ENCODE results near the gene ZNF490.
A peak's percentile ranks its signal among the peaks of the same experiment; 100 is the strongest.
"Not testable (repeated sequence)": the region's sequence is repeated elsewhere in the genome, so short reads cannot be mapped to it uniquely, and the experiment has no call there.

ZNF490 gene

DNA sequence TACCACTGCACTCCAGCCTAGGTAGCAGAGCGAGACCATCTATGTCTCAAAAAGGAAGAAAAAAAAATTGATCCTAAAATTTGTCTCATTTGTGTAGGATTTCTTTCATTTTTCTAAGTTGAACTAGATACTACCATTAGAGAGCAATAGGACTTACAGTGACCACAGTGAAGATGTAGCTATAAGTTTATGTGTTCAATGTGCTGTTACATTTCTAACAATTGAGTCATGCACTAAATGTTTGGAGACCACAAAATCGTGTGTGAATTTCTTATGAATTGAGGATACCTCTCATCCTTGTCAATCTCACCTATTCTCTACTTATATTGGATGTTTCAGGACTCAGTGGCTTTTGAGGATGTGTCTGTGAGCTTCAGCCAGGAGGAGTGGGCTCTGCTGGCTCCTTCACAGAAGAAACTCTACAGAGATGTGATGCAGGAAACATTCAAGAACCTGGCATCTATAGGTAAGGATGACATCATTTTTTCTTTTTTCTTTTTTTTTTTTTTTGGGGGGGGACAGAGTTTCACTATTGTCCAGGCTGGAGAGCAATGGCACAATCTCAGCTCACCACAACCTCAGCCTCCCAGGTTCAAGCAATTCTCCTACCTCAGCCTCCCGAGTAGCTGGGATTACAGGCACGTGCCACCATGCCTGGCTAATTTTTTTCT lies 12.9 kb upstream of the ZNF490 start:
- no peak for DNase-seq (ENCODE audit: low read depth in 2 of 3, low spot score in 1 of 3)

DNA sequence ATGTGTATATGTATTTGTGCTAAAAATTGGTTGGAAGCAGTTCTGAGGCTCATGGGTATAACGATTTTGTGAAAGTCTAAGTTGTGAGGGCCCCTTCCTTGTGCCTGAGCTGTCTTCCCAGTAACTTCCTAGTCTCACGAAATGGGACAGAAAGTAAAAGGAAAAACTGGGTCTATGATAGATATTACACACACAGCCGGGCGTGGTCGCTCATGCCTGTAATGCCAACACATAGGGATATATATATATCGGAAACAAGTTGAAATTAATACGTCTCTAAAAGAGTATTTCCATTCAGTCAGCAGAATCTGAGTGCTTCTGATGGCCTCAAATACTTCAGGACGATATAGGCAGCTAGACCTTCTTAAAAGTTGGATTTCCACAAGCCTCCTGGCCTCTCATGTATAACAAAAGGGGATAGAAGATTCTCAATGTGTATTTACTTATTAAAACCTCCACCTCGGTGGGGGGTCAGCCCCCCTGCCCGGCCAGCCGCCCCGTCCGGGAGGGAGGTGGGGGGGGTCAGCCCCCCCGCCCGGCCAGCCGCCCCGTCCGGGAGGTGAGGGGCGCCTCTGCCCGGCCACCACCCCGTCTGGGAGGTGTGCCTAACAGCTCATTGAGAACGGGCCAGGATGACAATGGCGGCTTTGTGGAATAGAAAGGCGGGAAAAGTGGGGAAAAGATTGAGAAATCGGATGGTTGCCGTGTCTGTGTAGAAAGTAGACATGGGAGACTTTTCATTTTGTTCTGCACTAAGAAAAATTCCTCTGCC lies 10.8 kb upstream of the ZNF490 start:
- not testable (repeated sequence) for DNase-seq (ENCODE audit: low read depth in 2 of 3, low spot score in 1 of 3)

DNA sequence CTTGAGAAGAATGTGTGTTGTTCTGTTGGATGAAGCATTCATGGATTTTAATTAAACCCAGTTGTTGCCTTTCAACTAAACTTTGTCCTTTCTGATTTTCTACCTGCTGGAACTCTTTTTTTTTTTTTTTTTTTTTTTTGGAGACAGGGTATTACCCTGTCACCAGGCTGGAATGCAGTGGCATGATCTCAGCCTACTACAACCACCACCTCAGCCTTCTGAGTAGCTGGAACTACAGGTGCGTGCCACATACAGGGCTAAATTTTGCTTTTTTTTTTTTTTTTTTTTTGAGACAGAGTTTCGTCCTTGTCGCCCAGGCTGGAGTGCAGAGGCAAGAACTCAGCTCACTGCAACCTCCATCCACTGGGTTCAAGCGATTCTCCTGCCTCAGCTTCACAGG lies 7.0 kb upstream of the ZNF490 start:
- DNase-seq (ENCODE audit: low read depth in 2 of 3, low spot score in 1 of 3), result no peak

DNA sequence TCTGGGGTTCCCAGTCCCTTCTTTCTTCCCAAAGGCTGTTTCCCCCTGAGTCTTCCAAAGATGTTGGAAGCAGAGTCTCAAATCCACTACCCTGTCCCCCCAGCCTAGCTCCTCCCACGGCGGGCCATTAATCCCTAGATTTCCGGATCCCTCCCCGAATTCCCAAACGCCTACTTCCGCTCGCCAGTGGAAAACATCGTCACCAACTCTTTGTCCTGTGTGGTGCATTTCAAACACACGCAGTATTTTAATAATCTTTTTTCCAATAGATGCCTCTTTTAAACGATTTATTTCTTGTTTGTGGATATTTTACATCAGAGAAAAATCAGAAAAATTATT lies 717 bp upstream of the ZNF490 start:
- no peak for DNase-seq (ENCODE audit: low read depth in 2 of 3, low spot score in 1 of 3)

DNA sequence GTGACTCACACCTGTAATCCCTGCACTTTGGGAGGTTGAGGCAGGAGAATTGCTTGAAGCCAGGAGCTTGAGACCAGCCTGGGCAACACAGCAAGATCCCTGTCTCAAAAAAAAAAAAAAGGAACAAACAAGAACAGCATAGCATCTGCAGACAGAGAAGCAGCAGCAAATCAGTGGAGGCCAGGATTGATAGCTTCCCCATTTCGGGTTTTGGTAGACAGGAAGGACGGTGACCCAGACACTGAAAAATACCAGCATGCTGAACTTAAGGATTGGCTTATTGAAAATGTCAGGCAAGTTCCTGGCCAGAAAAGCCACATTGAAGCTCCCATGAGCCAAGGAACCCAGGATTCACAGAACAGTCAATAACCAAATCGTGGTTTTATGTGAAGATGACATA lies 3.0 kb downstream of the ZNF490 start:
- DNase-seq (ENCODE audit: low read depth in 2 of 3, low spot score in 1 of 3), result no peak

DNA sequence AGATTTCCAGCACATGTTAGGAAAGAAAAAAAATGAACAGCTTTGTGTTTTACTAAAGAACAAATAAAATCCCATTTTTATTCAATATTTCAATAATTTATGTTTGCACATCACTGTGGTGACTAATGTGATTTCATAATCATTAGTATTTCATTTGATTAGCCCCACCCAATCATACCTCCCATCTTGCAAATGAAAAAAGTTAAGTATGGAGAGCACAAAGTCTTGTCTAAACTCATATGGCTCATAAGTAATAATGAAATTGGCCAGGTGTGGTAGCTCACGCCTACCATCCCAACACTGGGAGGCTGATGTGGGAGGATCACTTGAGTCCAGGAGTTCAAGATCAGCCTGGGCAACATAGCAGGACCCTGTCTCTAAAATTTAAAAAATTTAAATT lies 3.8 kb downstream of the ZNF490 start:
- no peak for DNase-seq (ENCODE audit: low read depth in 2 of 3, low spot score in 1 of 3)

DNA sequence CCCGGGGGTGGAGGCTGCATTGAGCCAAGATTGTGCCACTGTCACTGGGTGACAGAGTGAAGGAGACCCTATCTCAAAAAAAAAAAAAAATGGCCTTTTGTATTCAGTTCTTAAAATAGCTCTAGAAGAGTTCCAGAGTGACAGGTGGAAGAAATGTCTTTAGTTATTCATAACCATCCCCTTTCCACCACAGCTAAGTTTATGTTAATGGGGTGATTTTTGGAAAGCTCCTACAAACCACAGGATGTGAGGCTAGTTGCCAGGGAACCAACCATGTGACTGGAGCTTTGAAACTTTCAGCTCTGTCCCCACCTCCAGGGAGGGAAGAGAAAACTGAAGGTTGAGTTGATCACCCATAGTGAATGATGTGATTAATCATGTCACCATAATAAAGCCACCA lies 6.9 kb downstream of the ZNF490 start:
- peak; percentile 41 to 52 (median 44) for DNase-seq (ENCODE audit: low read depth in 2 of 3, low spot score in 1 of 3)

DNA sequence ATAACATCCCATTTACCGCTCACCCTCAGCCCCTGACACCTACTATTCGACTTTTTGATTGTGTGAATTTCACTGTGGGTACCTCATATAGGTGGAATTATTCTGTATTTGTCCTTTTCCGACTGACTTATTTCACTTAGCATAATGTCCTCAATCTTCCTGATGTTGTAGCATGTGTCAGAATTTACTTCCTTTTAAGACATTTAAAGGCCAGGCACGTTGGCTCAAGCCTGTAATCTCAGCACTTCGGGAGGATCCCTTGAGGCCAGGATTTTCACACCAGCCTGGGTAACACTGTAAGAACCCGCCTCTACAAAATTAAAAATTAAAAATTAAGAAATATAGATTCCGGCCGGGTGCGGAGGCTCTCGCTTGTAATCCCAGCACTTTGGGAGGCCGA lies 13.0 kb downstream of the ZNF490 start:
- no peak for DNase-seq (ENCODE audit: low read depth in 2 of 3, low spot score in 1 of 3)

DNA sequence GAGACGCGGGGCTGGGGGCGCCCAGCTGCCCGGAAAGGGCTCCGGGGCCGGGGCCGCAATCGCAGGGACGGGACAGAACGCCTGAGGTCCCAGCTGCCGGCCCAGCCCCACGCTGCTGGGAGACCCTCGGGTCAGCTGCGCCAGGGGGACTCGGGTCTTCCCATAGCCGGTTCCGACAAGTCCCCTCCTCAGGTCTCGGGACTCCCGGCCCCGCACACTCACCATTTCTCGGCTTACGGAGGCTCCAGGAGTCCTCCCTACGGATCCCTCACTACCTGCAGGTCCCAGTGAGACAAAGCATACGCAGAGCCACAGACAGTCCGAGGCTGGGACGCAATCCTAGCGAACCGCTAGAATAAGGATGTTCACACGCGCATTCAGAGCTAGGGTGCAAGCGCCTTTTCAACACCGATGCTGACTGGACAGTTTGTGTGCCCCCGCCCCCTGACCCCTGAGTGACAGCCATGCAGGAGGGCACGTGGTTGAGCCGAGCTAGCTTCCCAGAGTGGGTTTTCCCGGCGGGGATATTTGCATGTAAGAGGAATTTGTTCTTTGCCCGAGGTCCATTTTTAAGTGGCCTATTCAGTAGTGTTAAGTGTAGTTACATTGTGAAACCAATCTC lies 13.6 kb downstream of the ZNF490 start:
- no peak for DNase-seq (ENCODE audit: low read depth in 2 of 3, low spot score in 1 of 3)

DNA sequence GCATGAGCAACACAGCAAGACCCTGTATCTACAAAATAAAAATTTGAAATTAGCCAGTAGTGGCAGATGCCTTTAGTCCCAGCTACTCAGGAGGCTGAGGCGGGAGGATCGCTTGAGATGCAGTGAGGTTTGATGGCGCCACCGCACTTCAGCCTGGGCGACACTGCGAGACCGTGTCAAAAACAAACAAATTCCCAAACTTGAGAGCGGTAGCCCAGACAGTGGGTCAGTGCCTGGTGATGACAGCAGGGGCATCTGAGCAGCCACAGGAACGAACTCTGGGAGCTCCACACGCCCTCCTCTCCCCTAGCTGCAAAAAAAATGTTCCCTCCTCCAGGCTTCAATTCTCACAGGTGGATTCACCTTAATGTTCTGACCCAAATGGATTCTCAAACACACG lies 14.1 kb downstream of the ZNF490 start:
- DNase-seq (ENCODE audit: low read depth in 2 of 3, low spot score in 1 of 3), result no peak

DNA sequence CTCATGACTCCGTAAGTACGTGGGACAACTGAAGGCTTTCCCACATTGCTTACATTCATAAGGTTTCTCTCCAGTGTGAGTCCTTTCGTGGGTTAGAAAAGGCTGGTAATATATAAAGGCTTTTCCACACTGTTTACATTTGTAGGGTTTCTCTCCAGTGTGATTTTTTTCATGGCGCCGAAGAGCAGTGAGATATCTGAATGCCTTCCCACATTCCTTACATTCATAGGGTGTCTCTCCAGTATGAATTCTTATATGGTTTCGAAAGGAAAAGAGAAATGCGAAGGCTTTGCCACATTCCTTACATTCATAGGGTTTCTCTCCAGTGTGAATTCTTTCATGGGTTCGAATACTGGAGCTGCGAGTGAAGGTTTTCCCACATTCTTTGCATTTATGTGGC lies 29.5 kb downstream of the ZNF490 start:
- DNase-seq (ENCODE audit: low read depth in 2 of 3, low spot score in 1 of 3), result no peak

DNA sequence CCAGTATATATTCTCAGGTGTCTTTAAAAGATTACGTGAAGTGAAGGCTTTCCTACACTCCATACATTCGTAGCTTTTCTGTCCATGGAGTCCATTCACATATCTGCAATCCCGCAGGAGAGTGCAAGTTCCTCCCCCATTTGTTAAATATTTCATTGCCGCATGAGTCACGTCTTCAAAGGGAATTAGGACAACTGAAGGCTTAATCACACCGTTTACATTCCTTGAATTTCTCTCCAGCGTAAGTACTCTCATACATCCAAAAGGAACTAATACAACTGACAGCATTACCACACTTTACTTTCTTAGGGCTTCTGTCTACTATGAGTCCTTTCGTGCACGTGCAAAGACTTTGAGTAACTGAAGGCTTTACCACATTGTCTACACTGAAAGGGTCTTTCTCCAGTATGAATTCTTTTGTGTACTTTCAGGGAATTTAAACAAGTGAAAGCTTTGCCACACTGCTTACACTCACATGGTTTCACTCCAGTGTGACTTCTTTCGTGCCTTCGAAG lies 30.4 kb downstream of the ZNF490 start:
- DNase-seq (ENCODE audit: low read depth in 2 of 3, low spot score in 1 of 3), result no peak

DNA sequence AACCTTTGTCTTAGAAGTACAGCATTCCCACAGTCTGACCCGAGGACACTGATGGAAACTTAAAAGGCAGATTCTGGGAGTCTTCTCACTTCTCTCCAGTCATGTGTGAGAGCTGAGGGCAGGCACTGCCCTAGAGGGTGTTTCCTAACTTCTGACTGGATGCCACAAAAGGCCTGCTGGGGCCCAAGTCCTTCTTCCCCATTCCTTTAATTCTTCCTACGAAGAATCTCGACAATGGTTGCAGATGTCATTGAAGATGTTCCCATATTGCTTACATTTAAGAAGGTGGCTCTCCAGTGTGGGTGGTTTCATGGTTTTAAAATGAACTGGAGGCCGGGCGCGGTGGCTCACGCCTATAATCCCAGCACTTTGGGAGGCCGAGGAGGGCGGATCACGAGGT lies 32.0 kb downstream of the ZNF490 start:
- DNase-seq (ENCODE audit: low read depth in 2 of 3, low spot score in 1 of 3), result no peak

DNA sequence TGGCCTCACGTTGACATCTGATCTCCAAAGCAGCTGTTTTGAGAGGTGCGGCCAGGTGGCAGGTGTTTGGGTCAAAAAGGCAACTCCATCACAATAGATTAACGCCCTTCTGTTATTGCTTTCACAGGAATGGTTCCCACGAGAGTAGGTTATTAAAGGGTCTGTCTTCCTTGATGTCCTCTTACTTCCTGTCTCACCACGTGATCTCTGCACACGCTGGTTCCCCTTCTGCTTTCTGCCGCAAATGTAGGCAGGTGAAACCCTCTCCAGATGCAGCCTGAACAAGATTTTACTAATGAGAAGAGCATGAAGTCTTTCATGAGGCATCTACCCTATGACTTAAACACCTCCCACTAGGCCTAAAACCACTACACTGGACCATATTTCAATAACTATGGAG lies 36.6 kb downstream of the ZNF490 start:
- no peak for DNase-seq (ENCODE audit: low read depth in 2 of 3, low spot score in 1 of 3)

DNA sequence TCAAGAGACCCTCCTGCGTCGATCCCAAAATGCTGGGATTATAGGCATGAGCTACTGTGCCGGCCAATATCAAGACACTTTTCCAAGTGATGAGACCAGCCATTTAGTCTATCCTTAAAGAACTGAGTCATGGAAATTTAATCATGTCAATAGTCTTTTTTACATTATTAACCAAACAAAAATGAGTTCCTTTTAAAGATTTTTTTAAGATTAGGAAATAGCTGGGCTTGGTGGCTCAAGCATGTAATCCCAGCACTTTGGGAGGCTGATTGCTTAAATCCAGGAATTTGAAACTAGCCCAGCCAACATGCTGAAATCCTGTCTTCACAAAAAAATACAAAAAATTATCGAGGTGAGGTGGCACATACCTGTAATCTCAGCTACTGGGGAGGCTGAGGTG lies 42.7 kb downstream of the ZNF490 start:
- no peak for DNase-seq (ENCODE audit: low read depth in 2 of 3, low spot score in 1 of 3)

DNA sequence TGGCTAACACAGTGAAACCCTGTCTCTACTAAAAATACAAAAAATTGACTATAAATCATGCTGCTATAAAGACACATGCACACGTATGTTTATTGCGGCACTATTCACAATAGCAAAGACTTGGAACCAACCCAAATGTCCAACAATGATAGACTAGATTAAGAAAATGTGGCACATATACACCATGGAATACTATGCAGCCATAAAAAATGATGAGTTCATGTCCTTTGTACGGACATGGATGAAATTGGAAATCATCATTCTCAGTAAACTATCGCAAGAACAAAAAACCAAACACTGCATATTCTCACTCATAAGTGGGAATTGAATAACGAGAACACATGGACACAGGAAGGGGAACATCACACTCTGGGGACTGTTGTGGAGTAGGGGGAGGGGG lies 44.2 kb downstream of the ZNF490 start:
- DNase-seq (ENCODE audit: low read depth in 2 of 3, low spot score in 1 of 3), result not testable (repeated sequence)

DNA sequence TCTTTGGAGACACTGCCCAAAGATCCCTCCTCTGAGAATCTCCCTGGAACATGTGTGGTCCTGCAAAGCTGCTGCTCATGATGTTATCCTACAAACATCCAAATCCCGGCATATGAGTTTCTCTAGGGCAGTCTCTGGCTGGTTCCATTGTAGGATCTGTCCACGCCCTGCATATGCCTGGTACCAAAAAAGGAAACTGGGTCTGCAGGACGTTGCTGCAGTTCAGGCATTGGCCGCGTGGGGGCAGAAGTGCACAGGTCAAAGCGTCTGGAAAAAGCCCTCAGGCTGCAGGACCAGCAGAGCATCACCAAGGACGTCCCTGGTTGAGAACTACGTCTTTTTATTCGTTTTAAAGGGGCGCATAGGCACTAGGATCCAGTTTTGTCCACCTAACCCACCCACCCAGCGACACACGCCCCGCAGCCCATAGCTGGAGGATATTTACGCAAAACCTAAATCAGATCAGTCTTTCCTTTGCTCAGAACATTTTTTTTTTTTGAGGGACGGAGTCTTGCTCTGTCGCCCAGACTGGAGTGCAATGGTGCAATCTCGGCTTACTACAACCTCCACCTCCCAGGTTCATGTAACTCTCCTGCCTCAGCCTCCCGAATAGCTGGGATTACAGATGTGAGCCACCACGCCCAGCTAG lies 46.5 kb downstream of the ZNF490 start:
- DNase-seq (ENCODE audit: low read depth in 2 of 3, low spot score in 1 of 3), result peak; percentile 87 to 98 (median 88)

DNA sequence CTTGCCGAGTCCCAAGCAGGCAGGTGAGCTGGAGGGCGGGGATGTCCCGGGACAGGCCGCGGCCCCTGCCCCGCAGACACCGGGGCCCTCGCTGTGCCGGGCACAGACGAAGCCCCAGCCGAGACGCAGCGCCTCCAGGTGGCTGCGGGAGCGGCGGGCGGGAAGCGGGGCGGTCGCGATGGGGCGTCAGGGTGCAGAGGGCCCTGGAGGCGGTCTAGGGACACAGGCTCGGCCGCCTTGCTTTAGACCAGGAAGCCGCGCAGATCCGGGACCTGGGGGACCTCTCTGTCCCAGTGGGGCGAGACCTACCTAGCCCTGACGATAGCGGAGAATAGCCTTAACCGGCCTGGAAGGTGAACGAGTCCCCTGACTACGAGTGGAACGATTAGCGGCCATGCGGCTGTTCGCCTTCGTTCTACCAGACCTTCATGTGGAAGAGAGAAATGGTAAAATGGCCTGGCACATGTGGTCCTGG lies 55.1 kb downstream of the ZNF490 start:
- DNase-seq (ENCODE audit: low read depth in 2 of 3, low spot score in 1 of 3), result no peak

DNA sequence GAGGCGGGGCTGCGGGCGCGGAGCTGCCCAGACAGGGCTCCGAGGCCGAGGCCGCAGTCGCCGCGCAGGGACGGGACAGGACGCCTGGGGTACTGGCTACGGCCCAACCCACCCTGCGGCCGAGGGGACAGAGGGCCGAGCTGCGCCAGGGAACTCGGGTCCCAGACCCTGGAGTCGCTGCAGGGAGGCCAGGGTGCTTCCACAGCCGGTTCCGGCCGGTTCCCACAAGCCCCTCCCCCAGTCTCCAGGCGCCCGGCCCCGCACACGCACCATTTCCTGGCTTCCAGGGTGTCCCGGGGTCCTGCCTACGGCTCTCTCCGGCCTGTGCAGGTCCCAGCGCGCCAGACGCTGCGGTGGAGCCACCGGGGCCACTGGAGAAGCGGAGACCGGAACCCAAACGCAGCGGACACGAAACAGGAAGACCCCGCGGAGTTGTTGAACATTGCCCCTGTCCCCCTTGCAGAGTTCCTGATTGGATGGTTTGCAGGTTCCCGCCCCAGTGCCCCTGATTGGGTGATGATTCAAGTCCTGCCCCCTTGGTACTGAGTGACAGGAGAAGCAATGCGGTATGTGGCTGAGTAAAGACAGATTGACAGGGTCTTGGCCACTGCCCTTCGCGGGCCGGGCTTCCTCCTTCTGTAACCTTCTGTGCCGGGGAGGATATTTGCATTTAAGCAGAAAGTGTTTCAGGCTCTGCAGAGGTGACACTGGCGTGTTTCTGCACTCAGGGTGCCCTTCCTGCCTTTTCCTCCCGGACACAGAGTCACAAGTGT lies 59.4 kb downstream of the ZNF490 start, which contains the start of gene ZNF564:
Gene ZNF564 (minus strand): TSS at position 423 of the 773 bp plus-strand sequence. CDS start 150 bp downstream, at position 273.
- DNase-seq (ENCODE audit: low read depth in 2 of 3, low spot score in 1 of 3), result peak; percentile 84 to 88 (median 88)

DNA sequence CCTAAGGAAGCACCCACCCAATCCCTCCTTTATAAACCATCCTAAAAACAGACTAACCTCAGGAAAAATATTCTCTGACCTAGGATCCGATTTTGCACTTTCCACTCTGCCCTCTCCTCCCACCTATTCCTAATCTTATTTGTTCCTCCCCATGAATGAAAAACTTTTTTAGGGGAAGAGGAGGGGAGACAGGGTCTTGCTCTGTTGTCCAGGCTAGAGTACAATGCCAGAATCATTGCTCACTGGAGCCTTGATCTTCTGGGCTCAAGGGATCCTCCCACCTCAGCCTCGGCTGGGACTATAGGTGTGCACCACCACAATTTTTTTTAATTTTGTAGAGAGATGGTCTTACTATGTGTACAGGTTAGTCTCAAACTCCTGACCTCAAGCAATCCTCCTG lies 63.7 kb downstream of the ZNF490 start:
- DNase-seq (ENCODE audit: low read depth in 2 of 3, low spot score in 1 of 3), result no peak

DNA sequence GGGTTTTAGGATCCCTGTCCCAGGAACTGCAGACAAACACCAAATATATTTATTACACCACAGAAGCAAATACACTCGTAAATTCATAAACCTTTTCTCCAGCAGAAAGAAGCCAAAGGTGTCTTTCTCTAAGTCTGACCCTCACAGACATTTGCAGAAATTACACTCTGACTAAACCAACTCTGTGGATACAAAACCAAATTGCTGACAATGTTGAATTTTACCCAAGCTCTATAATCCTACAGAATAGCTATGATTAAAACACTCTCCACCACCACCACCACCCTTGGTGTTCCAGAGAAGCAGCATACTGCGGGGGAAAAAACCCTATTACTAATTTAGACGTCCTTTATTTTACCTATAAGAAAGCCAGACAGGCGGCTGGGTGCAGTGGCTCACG lies 64.5 kb downstream of the ZNF490 start:
- no peak for DNase-seq (ENCODE audit: low read depth in 2 of 3, low spot score in 1 of 3)

Data from stimulated activated CD4-positive, alpha-beta T cell treated with anti-CD3 and anti-CD28 coated beads, Interleukin-12 subunit alpha, Interleukin-12 subunit beta, amount 100 ng/mL, for 48 hours (primary cell).